ENCODE data around the gene MGAT3. TPM values are rescaled to one million over a fixed set of nuclear protein-coding genes. Genes with fewer than 3 reads are reported as not detected.

MGAT3 gene
- total RNA-seq, 1 experiment from 2014 or later = 0.57 TPM

GRCh38 chr22:39490966-39491680 lies 34.3 kb downstream of the MGAT3 start:
- BruUV-seq (replicated peaks) = no TSS peak
- no peaks in the 10 kb centered on the region for H3K4me1 ChIP-seq (ENCODE audit: control insufficient read depth, insufficient read depth, low read length)
- H3K27me3 ChIP-seq (ENCODE audit: control insufficient read depth, insufficient read depth, low read length) = no peaks in the 10 kb centered on the region
- no peak for ATAC-seq
- no peak overlapping the region for H3K27ac ChIP-seq (ENCODE audit: low read length)
- no peak overlapping the region for H3K4me3 ChIP-seq (ENCODE audit: low read depth in 2 of 2, low read length in 2 of 2)
- H3K36me3 ChIP-seq (ENCODE audit: control insufficient read depth, insufficient read depth, low read length) = no peaks in the 10 kb centered on the region
- intact Hi-C loops (cut with micrococcal nuclease; ENCODE audit: unreplicated experiment) (no loop called here), in situ Hi-C loops (cut with HindIII; ENCODE audit: low pct_unique_long_range_greater_than_20kb, low sequenced_read_pairs) (no loop called here)
- TF ChIP-seq CTCF (IDR thresholded peaks at IDR 0.05) (no peak), REST (IDR thresholded peaks at IDR 0.05; ENCODE audit: insufficient read depth in 1 of 2, low read depth in 2 of 2, low read length in 1 of 2) (no peak), SIN3A (IDR thresholded peaks at IDR 0.05; ENCODE audit: borderline replicate concordance, insufficient read depth, low read depth, low read length) (no peak), TCF7L2 (IDR thresholded peaks at IDR 0.05; ENCODE audit: low read depth, low read length) (no peak), POLR2AphosphoS5 (IDR thresholded peaks at IDR 0.05; ENCODE audit: low read depth, low read length) (no peak)
- no peaks in the 10 kb centered on the region for H3K9me3 ChIP-seq (ENCODE audit: control insufficient read depth, insufficient read depth, low read depth, low read length)
- DNase-seq (ENCODE audit: low read depth, low spot score) = no peak
- CTCF ChIA-PET = interaction anchor here (0.6 kb wide), 1 partner anchor 11 kb away, joined by 3 read pairs; the partner anchor contains the start of gene MIEF1
- POLR2A ChIA-PET = interaction anchor here (0.6 kb wide), 2 partner anchors 10 to 563 kb away, joined by 5 to 15 read pairs; no protein-coding TSS in a partner anchor

GRCh38 chr22:39491696-39492095 lies 34.9 kb downstream of the MGAT3 start:
- no peak for TF ChIP-seq CTCF (IDR thresholded peaks at IDR 0.05)
- no peak for TF ChIP-seq POLR2AphosphoS5 (IDR thresholded peaks at IDR 0.05; ENCODE audit: low read depth, low read length)
- intact Hi-C loops (cut with micrococcal nuclease; ENCODE audit: unreplicated experiment) (no loop called here), in situ Hi-C loops (cut with HindIII; ENCODE audit: low pct_unique_long_range_greater_than_20kb, low sequenced_read_pairs) (no loop called here)
- Histone ChIP-seq H3K9me3 (ENCODE audit: control insufficient read depth, insufficient read depth, low read depth, low read length) (no peaks in the 10 kb centered on the region), H3K27ac (ENCODE audit: low read length) (no peak overlapping the region), H3K4me1 (ENCODE audit: control insufficient read depth, insufficient read depth, low read length) (no peaks in the 10 kb centered on the region), H3K27me3 (ENCODE audit: control insufficient read depth, insufficient read depth, low read length) (no peaks in the 10 kb centered on the region), H3K4me3 (ENCODE audit: low read depth in 2 of 2, low read length in 2 of 2) (no peak overlapping the region), H3K36me3 (ENCODE audit: control insufficient read depth, insufficient read depth, low read length) (no peaks in the 10 kb centered on the region)
- DNase-seq (ENCODE audit: low read depth, low spot score) (no peak), ATAC-seq (no peak)
- ChIA-PET POLR2A (interaction anchor here (0.6 kb wide), 1 partner anchor 563 kb away, joined by 15 read pairs; no protein-coding TSS in a partner anchor), CTCF (interaction anchor here (0.6 kb wide), 1 partner anchor 10 kb away, joined by 3 read pairs; the partner anchor contains the start of gene MIEF1)
- BruUV-seq (replicated peaks) = no TSS peak
